Upper lobe of left lung (tissue), 4 donors: ENCODE results near the gene HAPSTR1.

ENCODE experiments used
- EP300 ChIP-seq, 4 donors: sonication (generic); formaldehyde crosslinking; IDR thresholded peaks; one replicate each; pipeline ENCODE4 v1.5.1; 2017; ENCODE audit warnings: antibody characterized with exemption in 4 of 4, control low read depth in 2 of 4
- POLR2A ChIP-seq, 4 donors: fragments of 450-650 bp; IDR thresholded peaks; one replicate each; pipeline ENCODE4 v1.5.1; 2016 to 2017; ENCODE audit warnings: antibody characterized with exemption in 4 of 4, mild to moderate bottlenecking in 2 of 4
- POLR2AphosphoS5 ChIP-seq, 2 donors: sonication (generic); formaldehyde crosslinking; IDR thresholded peaks; one replicate each; pipeline ENCODE4 v1.5.1; 2017; ENCODE audit warnings: antibody characterized with exemption in 2 of 2
- TF ChIP-seq, protein P1 (sequence below), 6 experiments: fragments of 450-650 bp in 4 of 6; fragments of 200-600 bp in 2 of 6; sonication (generic) in 2 of 6; IDR thresholded peaks; one replicate each; pipeline ENCODE4 v1.5.1; 2016 to 2019; ENCODE audit warnings: antibody characterized with exemption in 6 of 6

GRCh38 chr16:9091867-9092281, 430 bp downstream of the HAPSTR1 start:
- TF ChIP-seq POLR2AphosphoS5 (IDR thresholded peaks at IDR 0.05) (no peak), POLR2A (IDR thresholded peaks at IDR 0.05) (no peak), EP300 (IDR thresholded peaks at IDR 0.05) (no peak)
- TF ChIP-seq, protein P1, sequence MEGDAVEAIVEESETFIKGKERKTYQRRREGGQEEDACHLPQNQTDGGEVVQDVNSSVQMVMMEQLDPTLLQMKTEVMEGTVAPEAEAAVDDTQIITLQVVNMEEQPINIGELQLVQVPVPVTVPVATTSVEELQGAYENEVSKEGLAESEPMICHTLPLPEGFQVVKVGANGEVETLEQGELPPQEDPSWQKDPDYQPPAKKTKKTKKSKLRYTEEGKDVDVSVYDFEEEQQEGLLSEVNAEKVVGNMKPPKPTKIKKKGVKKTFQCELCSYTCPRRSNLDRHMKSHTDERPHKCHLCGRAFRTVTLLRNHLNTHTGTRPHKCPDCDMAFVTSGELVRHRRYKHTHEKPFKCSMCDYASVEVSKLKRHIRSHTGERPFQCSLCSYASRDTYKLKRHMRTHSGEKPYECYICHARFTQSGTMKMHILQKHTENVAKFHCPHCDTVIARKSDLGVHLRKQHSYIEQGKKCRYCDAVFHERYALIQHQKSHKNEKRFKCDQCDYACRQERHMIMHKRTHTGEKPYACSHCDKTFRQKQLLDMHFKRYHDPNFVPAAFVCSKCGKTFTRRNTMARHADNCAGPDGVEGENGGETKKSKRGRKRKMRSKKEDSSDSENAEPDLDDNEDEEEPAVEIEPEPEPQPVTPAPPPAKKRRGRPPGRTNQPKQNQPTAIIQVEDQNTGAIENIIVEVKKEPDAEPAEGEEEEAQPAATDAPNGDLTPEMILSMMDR (IDR thresholded peaks at IDR 0.05), result no peak
